PC-3 (cell line): ENCODE results near the gene ASF1B. TPM values are rescaled to one million over a fixed set of nuclear protein-coding genes. Genes with fewer than 3 reads are reported as not detected.

Experiments
- ATAC-seq: fragments of 200-7000 bp; cut with Tn5 transposase; 2 replicates; pipeline ENCODE4 v1.9.1; 2020; ENCODE audit warnings: mild to moderate bottlenecking, moderate library complexity
- BruUV-seq: library from RNA; stranded (reverse); fragments of 400-500 nt; replicated peaks from 2 replicates; lab custom pipeline; 2021; lab: Mats Ljungman, UMichigan
- CTCF ChIA-PET: fragments of 300-600 bp; sonication (Branson Sonifier 250); formaldehyde crosslinking; loops from one replicate; lab custom pipeline; 2022; ENCODE audit warnings: antibody characterized with exemption; lab: Charles Lee
- POLR2A ChIA-PET: fragments of 300-600 bp; sonication (Branson Sonifier 250); formaldehyde crosslinking; loops from one replicate; lab custom pipeline; 2022; ENCODE audit warnings: antibody characterized with exemption; ENCODE audit not compliant: unreplicated experiment; lab: Charles Lee
- DNase-seq: peaks from one replicate; pipeline ENCODE4 v3.0.0-alpha.2; 2015
- H2AFZ ChIP-seq: fragments of 300-600 bp; sonication (generic); 2 replicates; pipeline ENCODE4 v1.6.0; 2016; ENCODE audit warnings: antibody characterized with exemption, low read length
- H3F3A ChIP-seq: fragments of 300-600 bp; sonication (generic); one replicate; pipeline ENCODE4 v1.6.0; 2017; ENCODE audit warnings: antibody characterized with exemption, low read length, control low read depth, mild to moderate bottlenecking; ENCODE audit not compliant: unreplicated experiment
- H3K27ac ChIP-seq: fragments of 300-600 bp; sonication (generic); 2 replicates; pipeline ENCODE4 v1.5.1; 2016; ENCODE audit warnings: mild to moderate bottlenecking, low read length
- H3K27me3 ChIP-seq: fragments of 300-600 bp; sonication (generic); 2 replicates; pipeline ENCODE4 v1.6.1; 2016; ENCODE audit warnings: low read length, mixed read lengths
- H3K36me3 ChIP-seq: fragments of 300-600 bp; sonication (generic); 2 replicates; pipeline ENCODE4 v1.6.1; 2016; ENCODE audit warnings: low read depth, mixed run types, low read length, mixed read lengths
- H3K4me1 ChIP-seq: fragments of 300-600 bp; sonication (generic); 2 replicates; pipeline ENCODE4 v1.5.1; 2016; ENCODE audit warnings: low read length; ENCODE audit not compliant: insufficient read depth
- H3K4me2 ChIP-seq: fragments of 300-600 bp; sonication (generic); 2 replicates; pipeline ENCODE4 v1.6.0; 2016; ENCODE audit warnings: low read length
- H3K4me3 ChIP-seq: fragments of 300-600 bp; sonication (generic); 2 replicates; pipeline ENCODE4 v1.5.1; 2016; ENCODE audit warnings: mild to moderate bottlenecking, low read length, mixed read lengths
- H3K79me2 ChIP-seq: fragments of 300-600 bp; sonication (generic); 2 replicates; pipeline ENCODE4 v1.6.1; 2017; ENCODE audit warnings: low read length, mixed read lengths
- H3K9ac ChIP-seq: fragments of 300-600 bp; sonication (generic); 2 replicates; pipeline ENCODE4 v1.6.0; 2016; ENCODE audit warnings: mild to moderate bottlenecking, low read length
- H3K9me2 ChIP-seq: fragments of 300-600 bp; sonication (generic); replicated peaks from 2 replicates; pipeline ENCODE4 v1.6.1; 2016; ENCODE audit warnings: mixed run types, low read length, mixed read lengths
- H3K9me3 ChIP-seq: fragments of 300-600 bp; sonication (generic); 2 replicates; pipeline ENCODE4 v1.6.1; 2016; ENCODE audit warnings: low read length, mixed read lengths
- H4K20me1 ChIP-seq: fragments of 300-600 bp; sonication (generic); 2 replicates; pipeline ENCODE4 v1.6.1; 2016; ENCODE audit warnings: low read length, mixed read lengths
- CTCF ChIP-seq: fragments of 300-600 bp; sonication (generic); conservative IDR thresholded peaks from 2 replicates; pipeline ENCODE4 v1.5.1; 2017; ENCODE audit warnings: antibody characterized with exemption, low read depth, mild to moderate bottlenecking, low read length
- EZH2 ChIP-seq: fragments of 300-600 bp; sonication (generic); IDR thresholded peaks from one replicate; pipeline ENCODE4 v1.6.1; 2017; ENCODE audit warnings: antibody characterized with exemption, mild to moderate bottlenecking, low read length; ENCODE audit not compliant: unreplicated experiment
- EZH2phosphoT487 ChIP-seq: fragments of 300-600 bp; sonication (generic); IDR thresholded peaks from 2 replicates; pipeline ENCODE4 v1.6.1; 2018; ENCODE audit warnings: mild to moderate bottlenecking, antibody characterized with exemption, low read length, borderline replicate concordance
- intact Hi-C: fragments of 100-400 bp; cut with micrococcal nuclease; formaldehyde crosslinking; loops from 2 replicates; pipeline ENCODE4 v1.9.0; 2023
- total RNA-seq: library from RNA; depleted of rRNA; stranded (reverse); fragments of >200 nt; gene quantifications from 2 replicates; pipeline ENCODE4 v1.2.3, GENCODE V29; 2014

ASF1B gene
- total RNA-seq, 1 experiment from 2014 or later: 84.7 TPM

- intact Hi-C loops: no loop called here
- CTCF ChIA-PET: no interaction called here
- Histone ChIP-seq H3F3A (no peaks in the 10 kb centered on the region), H3K9me2 (no peaks in the 10 kb centered on the region), H3K36me3 (peaks cover 9% of the 10 kb centered on the region; the same call in 1 of the 2 replicates), H3K27me3 (no peaks in the 10 kb centered on the region), H3K9ac (no peak overlapping the region), H4K20me1 (no peaks in the 10 kb centered on the region), H3K4me2 (no peak overlapping the region), H3K79me2 (no peaks in the 10 kb centered on the region), H3K9me3 (no peaks in the 10 kb centered on the region), H2AFZ (no peak overlapping the region), H3K27ac (no peak overlapping the region), H3K4me3 (no peak overlapping the region), H3K4me1 (no peaks in the 10 kb centered on the region)
- TF ChIP-seq CTCF: no peak
- no peak for TF ChIP-seq EZH2
- TF ChIP-seq EZH2phosphoT487: no peak
- POLR2A ChIA-PET: no interaction called here
- BruUV-seq: no TSS peak
- no peak for ATAC-seq
- DNase-seq: no peak
Measured at GRCh38 chr19:14177496-14178074, 41.2 kb upstream of the ASF1B start.

GRCh38 chr19:14175351-14175792 is 39.0 kb upstream of the ASF1B start:
- intact Hi-C loops: no loop called here
- no peaks in the 10 kb centered on the region for H3F3A ChIP-seq
- no peak overlapping the region for H3K27ac ChIP-seq
- no peak overlapping the region for H3K4me3 ChIP-seq
- no peaks in the 10 kb centered on the region for H3K9me2 ChIP-seq
- H3K79me2 ChIP-seq: no peaks in the 10 kb centered on the region
- H4K20me1 ChIP-seq: no peaks in the 10 kb centered on the region
- BruUV-seq: no TSS peak
- no peak for TF ChIP-seq CTCF
- TF ChIP-seq EZH2phosphoT487: no peak
- no peak for TF ChIP-seq EZH2
- POLR2A ChIA-PET: no interaction called here
- ATAC-seq (no peak), DNase-seq (no peak)
- no peaks in the 10 kb centered on the region for H3K9me3 ChIP-seq
- no peak overlapping the region for H3K4me2 ChIP-seq
- H3K9ac ChIP-seq: no peak overlapping the region
- no peaks in the 10 kb centered on the region for H3K4me1 ChIP-seq
- no peaks in the 10 kb centered on the region for H3K27me3 ChIP-seq
- peaks cover 15% of the 10 kb centered on the region for H3K36me3 ChIP-seq
- CTCF ChIA-PET: interaction anchor here (0.6 kb wide), 1 partner anchor 28 kb away, joined by 3 read pairs; no protein-coding TSS in a partner anchor
- no peak overlapping the region for H2AFZ ChIP-seq

GRCh38 chr19:14174883-14175282 is 38.5 kb upstream of the ASF1B start:
- Histone ChIP-seq H3K79me2 (no peaks in the 10 kb centered on the region), H3K27ac (no peak overlapping the region), H3F3A (no peaks in the 10 kb centered on the region), H3K4me1 (no peaks in the 10 kb centered on the region), H3K27me3 (no peaks in the 10 kb centered on the region), H3K36me3 (peaks cover 20% of the 10 kb centered on the region), H3K9me3 (no peaks in the 10 kb centered on the region), H3K9ac (no peak overlapping the region), H3K4me2 (no peak overlapping the region), H3K9me2 (no peaks in the 10 kb centered on the region), H4K20me1 (no peaks in the 10 kb centered on the region), H2AFZ (no peak overlapping the region), H3K4me3 (no peak overlapping the region)
- BruUV-seq: no TSS peak
- ATAC-seq (no peak), DNase-seq (no peak)
- TF ChIP-seq EZH2 (no peak), CTCF (no peak), EZH2phosphoT487 (no peak)
- intact Hi-C loops: no loop called here
- ChIA-PET POLR2A (no interaction called here), CTCF (interaction anchor here (0.6 kb wide), 1 partner anchor 27 kb away, joined by 3 read pairs; no protein-coding TSS in a partner anchor)
